DMS53 treated with DMSO at 0.1 percent for 48 hours (cell line): ENCODE measurements around the gene SGIP1.

Source experiments
- DNase-seq: peaks from one replicate; lab custom pipeline; 2025; ENCODE audit not compliant: unreplicated experiment; lab: John Stamatoyannopoulos, UW

The SGIP1 gene

DNA sequence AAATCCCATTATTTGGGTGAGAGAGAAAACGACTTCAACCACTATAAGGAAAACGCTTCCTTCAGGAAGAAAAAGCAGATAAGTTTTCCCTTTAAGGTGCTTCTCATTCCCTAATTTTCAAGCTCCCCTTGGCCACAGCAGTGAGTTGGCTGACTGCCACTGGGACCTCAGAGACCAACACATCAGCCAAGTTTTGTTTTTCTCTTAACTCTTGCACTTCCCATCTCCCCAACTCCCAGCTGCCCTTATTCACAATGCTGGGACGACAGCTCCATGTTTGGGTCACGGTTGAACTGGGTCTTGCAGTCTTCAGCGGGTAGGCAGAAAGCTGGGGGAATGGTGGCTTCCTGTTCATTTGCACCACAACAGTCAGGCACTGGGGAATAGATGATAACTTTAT lies 18.9 kb downstream of the SGIP1 start:
- no peak for DNase-seq

DNA sequence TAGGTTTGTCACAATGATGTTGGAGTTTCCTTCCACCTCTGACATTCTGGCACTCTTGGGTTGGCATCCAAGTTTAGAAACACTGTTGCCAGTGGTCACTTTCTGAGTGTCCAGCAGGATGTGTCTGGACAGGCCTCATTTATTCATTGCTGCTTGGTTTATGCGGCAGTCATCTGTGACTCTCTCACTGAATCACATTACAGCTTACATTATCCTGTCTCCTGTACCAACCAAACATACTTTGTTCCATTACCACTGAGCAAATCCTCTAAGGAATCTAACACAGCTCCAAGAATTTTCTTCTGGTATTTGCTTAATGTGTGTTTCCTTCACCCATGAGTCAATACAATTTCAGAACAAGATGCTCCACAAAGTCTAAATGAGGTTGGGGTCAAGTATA lies 19.9 kb downstream of the SGIP1 start:
- DNase-seq, result no peak

DNA sequence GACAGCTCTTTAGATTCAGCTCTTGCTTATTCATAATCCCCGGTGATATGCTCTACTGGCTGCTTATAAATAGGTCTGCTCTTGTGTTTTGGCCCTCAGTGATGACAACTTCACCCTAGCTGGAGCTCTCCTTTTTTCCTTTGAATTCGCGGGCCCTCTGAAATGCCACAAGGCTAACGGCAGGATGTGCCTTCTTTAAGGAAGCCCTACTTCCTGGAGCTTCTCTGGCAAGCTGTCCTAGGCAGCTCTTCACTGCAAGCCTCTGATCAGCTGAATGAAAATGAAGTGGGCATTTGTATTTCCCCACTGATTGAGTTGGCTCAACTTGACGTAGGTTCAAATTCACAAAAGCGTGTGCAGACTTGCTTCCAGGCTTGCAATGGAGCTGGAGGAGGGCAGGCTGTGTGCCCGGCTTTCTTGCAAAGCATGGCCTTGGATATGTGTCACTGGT lies 22.2 kb downstream of the SGIP1 start:
- DNase-seq, result peak; percentile 88

DNA sequence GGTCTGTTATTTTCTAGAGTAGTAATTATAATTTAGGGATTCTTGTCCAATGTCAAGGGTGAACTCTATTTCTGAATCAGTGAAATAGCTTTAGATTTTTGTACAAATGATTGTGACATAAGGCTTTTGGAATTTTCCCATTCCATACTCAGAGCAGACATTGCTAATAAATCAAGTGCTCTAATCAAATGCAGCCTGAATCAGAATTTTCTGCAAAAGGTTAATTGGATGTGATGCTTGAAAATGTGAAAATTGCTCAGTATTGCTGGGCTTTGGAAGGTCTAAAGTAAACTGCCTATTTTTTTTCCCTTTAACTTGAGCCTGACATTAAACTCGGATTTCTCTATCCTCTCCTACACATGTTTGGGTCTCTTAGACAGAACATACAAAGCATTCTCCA lies 23.2 kb downstream of the SGIP1 start:
- no peak for DNase-seq

DNA sequence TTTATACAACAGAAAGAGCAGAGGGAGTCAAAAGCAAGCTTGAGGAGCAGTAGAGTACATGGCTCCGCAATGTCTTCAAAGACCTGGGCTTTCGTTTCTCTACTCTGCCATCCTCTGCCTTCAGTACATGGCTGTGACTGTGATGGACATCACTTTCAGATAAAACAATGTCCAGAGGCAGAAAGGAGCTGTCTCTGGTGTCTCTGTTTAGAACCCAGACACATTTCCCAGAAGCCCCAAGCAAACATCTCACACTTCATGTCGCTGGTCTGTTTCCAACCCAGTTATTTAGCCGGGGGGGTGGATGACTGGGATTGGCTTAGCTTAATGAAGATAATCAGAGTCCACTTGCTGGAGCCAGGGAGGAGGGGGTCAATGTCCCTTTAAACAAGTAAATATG lies 25.6 kb downstream of the SGIP1 start:
- no peak for DNase-seq

DNA sequence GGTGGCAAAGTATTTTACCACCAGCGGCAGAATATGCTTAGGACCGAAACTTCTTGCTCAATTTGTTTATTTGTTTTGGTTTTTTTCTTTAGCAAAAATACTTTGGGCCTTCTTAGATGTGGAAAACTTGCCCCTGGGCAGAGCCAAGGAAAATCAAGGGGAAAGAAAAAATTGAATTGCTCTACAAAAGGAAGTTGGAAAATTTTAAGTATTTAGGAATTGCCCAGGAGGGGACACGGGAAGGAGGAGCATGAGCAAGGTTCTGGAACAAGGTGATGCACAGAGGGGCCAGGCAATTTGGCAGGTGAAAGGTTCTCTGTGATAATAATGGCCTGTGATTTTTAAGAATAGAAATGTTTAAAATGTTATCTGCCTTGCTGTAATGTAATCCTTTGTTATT lies 28.6 kb downstream of the SGIP1 start:
- DNase-seq, result no peak

DNA sequence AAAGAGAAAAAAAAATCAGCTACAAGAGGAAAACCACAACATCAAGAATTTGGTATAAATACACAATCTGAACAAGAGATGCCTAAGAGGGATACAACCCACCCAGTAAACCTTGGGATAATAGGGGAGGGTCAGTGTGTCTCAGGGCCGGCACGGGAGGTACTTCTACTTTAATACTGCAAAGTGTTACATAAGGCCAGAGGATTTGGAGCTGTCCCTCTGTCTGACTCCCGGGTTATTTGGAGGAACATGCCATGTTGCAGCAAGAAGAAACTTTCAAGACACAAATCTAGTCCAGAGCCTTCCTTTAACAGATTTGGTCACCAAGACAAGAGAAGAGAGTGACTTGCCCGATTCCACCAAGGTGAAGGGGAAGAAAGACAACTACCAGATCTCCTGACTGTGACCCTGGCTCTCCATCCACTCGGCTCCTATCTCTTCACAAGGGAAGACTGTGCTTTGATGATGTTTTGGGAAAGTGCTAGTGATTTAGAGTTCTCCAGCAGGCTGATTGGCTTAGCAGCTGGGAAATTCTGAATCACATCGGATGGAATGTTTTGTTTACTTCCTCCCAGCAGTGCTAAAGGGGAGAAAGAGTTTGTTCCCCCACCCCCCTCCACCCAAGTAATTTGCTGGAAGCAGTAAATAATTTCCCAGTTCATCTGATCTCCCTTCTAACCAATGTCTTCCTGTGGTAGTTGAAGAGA lies 29.3 kb downstream of the SGIP1 start:
- no peak for DNase-seq

DNA sequence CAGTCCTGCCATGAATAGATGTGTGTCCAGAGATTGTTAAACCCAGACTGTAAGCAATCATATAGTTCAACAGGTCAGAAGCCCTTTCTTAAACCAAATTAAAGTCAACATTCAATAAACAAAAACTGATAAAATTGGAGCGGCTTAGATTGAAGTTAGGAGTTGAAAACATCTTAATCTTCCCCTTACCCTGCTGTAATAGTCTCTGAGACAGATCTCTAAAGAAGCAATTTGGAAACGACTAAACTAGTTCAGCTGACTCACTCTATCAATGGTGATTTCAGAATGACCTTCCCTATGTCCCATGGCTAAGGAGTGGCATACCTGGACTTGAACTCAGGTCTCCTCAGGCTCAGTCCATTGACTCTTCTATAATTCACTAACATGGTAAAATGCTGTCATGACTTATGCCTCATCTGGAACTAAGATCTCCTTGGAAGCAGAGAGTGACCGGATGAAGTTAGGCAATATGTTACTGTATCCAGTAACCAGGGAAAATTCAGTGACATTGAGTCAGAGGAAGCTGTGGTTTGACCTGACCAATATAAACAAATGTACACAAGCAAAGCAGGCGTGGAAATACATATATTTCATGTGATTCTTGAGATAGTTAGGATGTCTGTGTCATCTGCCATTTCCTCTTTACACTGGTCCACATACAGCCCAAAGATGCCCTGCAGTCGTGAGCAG lies 30.1 kb downstream of the SGIP1 start:
- no peak for DNase-seq

DNA sequence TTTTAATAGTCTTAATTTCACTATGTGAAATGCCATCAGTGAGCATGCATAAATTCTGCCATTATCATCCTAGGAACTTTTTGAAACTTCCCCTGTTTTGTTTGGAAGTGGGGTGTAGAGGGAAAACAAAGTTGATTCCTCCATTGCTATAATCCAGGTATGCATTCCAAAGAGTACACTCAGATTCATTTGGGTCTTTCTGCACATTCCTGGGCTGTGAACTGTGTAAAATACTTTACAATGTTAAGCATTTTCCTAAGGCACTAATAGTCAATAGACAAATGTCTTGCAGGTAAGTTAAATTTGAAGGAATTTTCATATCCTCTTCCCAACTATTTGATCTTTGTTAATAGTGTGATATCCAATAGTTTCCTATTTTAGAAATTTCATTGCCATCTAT lies 36.2 kb downstream of the SGIP1 start:
- no peak for DNase-seq

DNA sequence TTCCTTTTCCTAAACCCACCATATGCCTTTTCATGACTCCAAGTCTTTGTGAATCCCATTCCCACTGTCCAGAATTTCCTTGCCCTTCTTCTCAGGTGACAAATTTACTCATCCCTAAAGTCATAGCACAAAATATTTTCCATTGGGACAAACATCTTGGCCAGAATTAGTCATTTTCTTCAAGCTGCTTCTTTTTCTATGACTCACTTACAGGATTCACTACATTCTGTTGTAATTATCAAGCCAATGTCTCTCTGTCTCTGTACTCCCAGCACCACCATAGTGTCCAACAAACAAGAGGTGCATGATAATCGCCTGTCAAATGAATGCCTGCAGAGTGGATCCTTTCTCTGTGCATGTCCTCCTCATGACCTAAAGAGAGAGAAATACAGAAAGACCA lies 37.8 kb downstream of the SGIP1 start:
- no peak for DNase-seq

DNA sequence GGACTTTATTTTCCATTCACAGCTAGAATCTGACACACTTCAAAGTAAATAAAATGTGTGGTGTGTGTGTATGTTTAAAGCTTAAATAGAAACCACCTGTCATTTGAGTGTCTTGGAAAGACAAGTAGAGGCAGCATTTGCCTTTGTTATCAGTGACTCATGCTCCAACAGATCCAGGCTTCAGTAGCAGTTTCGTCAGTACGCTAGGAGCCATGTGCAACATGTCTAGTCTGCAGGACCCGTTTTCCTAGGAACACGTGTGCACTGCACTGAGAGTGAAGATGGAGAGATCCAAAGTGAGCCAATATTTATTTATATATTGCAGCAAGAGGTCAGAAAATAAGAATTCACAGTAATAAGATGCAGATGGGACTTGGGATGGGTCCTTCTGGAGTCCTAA lies 41.8 kb downstream of the SGIP1 start:
- peak; percentile 100 for DNase-seq

DNA sequence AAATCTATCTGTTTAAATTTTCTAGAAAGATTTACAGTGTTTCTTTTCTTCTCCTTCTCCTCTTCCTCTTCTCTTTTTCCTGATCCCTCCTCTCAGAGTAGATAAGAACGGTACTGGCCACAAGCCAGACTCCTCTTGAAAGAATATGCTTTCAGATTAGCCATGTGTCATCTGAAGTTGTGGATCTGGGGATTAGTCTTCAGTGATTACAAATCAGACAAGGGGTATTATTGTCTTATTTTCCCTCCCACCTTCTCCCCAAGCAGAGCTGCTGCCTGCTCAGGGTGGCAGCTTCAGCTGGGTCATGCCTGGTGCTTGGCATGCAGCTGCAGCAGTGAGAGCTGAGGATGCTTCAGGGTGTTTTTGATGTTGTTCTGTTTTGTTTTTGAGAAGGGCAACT lies 42.7 kb downstream of the SGIP1 start:
- DNase-seq, result peak; percentile 94

DNA sequence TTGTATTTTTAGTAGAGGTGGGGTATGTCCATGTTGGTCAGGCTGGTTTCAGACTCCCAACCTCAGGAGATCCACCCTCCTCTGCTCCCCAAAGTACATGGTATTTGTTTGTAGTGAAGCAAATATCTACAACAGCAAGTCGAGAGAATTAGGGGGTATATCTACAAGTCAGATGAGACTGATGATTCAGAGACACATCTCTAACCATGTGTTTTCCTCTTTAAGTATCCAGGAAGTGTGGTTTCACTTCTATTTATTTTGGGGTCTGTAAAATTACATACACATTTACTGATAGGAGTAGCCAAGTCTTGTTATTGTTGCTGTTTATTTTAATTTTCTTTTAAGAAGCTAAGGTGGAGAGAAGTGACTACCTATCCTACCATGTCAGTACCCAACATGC lies 44.9 kb downstream of the SGIP1 start:
- no peak for DNase-seq

DNA sequence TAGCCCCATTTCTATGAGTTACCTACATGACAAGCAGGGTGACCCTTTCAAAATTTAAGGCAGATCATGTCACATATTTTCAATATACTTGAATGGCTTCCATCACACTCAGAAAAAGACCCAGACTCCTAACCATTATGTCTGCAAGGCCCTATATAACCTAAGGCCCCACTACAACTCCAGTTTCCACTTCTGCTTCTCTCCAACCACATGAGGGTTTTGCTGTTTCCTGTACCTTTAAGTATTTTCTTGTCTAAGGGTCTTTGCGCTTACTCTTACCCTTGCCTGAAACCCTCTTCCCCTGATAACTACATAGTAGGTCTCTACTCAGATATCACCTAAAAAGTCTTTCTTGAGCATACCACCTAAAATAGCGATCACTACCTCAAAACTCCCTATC lies 46.1 kb downstream of the SGIP1 start:
- DNase-seq, result no peak

DNA sequence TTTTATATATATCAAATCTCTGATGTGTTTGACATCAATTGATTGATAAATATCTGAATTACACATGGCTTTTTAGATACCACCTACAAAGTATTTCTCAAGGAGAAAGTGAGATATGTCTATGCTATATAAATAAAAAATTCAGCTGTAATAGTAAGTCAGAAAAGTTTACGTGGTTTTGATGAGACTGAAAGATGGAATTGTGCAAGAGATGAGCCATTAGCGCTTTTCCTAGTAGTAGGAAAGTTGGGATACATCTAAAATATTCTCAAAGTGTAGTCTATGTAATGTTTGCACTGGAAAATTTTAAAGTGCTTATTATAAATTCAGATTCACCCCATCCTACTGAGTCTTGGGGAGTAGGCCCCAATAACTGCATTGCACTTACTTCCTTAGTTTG lies 49.1 kb downstream of the SGIP1 start:
- DNase-seq, result no peak

DNA sequence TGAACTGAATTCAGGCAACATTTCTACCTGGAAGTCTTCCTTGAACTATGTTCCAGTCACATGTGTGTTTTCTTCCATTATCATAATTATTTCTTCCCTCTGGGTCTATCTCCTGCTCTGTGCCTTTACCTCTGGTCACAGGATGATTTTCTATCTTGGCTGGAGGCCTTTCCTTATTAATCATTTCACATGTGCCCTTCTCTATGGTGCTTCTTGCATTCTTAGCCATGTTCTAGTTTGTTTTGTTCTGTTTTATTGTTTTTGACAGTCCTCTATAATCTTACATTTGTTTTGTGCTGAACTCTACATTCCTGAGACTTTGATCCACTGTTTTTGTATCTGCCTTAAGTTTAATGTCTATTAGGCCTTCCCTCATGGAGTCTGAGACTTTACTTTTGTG lies 51.0 kb downstream of the SGIP1 start:
- DNase-seq, result no peak

DNA sequence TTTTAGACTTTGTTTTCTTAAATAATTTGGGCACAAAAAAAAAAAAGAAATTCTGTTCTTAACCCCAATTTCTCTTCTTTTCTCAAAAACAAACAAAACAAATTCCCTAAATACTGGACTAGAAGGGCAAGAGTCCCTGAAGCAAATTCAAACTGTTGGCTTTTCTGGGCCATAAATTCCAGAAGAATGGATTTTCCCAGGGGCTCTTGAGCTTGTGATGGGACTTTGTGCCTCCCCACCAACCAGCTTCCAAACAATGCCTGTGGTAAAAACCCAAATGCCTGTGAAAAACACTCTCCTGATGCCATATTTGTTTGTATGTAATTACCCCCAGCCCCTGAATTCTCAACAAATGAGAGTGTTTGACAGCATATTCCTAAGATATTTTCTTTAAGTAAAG lies 55.4 kb downstream of the SGIP1 start:
- DNase-seq, result no peak

DNA sequence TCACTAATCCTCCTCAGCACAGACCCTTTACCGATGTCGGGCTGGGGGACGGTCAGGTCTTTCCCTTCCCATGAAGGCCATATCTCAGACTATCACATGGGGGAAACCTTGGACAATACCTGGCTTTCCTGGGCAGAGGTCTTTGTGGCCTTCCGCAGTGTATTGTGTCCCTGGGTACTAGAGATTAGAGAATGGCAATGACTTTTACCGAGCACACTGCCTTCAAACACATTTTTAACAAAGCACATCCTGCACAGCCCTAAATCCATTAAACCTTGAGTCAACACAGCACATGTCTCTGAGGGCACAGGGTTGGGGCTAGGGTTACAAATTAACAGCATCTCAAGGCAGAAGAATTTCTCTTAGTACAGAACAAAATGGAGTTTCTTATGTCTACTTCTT lies 58.2 kb downstream of the SGIP1 start:
- DNase-seq, result peak; percentile 77

DNA sequence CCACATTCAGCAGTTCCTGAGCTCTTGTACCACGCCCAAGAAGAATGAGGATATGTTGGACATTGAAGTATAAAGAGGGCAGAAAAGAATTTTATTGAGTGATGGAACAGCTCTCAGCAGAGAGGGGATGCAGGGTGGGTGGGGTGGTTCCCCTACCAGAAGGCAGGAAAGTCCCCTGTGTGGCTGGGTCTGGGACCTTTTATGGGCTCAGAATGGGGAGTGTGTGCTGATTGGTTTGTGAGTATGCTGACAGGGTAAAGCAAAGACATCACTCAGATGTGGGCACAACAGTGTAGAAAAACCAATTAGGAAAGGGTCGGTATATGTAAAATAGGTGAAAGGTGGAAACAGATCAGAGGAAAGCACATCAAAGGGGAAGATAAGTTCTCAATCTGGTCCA lies 62.2 kb downstream of the SGIP1 start:
- no peak for DNase-seq

DNA sequence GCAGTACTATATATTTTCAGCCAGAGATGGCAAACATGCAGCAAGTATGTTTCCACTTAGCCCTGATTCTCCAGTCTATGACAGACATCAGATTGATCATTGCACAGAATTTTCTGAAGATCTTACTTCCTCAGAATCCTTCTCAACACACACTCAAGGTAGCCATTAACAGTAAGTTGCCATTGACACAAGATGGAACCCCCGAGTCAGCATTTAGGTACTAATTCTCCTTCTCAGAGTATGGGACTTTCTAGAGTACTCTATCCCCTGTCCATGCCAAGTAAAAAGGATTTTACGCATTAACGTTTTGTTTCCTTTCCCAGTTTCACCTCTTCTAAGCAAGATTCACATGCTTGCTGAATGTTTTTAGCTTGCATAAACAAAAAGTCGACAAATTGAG lies 63.5 kb downstream of the SGIP1 start:
- DNase-seq, result no peak

DNA sequence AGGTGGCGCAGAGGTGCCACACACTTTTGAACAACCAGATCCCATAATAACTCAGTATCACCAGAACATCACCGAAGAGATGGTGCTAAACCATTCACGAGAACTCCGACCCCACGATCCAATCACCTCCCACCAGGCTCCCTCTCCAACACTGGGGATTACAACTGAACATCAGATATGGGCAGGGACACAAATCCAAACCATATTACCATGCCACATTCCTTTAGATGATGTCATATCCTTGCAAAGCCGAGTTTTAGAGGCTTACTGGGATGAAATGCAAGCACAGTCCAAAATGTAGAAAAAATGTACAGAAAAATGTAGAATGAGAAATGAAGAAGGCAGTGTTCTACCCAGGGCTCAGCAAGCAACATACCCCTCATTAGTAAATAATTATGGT lies 64.7 kb downstream of the SGIP1 start:
- DNase-seq, result no peak

DNA sequence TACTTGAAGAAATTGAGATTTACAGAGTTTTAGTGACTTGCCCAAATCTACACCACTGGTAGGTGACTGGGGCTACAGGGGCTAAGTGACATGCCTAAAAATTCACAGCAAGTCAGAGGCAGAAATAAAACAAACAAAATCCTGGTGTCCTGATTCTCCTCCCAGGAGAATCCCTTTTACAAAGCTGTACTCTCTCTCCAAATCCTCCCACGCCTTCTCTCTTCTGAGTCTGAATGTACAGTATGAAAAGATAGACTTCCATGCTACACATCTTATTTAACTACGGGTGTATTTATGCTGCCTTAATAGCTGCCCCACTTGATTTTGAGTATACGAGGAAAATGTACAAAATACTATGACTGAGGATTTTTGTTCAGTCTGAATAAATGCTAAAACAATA lies 65.4 kb downstream of the SGIP1 start:
- DNase-seq, result no peak
